Liver (tissue), 3 donors: ENCODE data around the gene SEBOX.

Experiments used
- CTCF ChIP-seq: fragments of 150-350 bp; IDR thresholded peaks from 2 replicates; pipeline ENCODE4 v1.5.1; 2017; ENCODE audit warnings: improper control_type of control experiment, low read depth, low read length; ENCODE audit not compliant: missing input control
- EGR1 ChIP-seq, 2 donors: IDR thresholded peaks; 2 replicates each; pipeline ENCODE4 v1.6.1; 2016 to 2018; ENCODE audit warnings: antibody characterized with exemption in 2 of 2, low read depth in 2 of 2
- HNF4A ChIP-seq, 2 donors: conservative IDR thresholded peaks; 2 replicates each; pipeline ENCODE4 v1.6.1; 2016; ENCODE audit warnings: antibody characterized with exemption in 2 of 2, mild to moderate bottlenecking in 2 of 2
- HNF4G ChIP-seq: IDR thresholded peaks from 2 replicates; pipeline ENCODE4 v1.6.1; 2016; ENCODE audit warnings: antibody characterized with exemption
- JUND ChIP-seq, 2 donors: IDR thresholded peaks; 2 replicates each; pipeline ENCODE4 v1.6.1; 2016; ENCODE audit warnings: antibody characterized with exemption in 2 of 2
- MAX ChIP-seq: IDR thresholded peaks from 2 replicates; pipeline ENCODE4 v1.6.1; 2016; ENCODE audit warnings: antibody characterized with exemption
- NR2F2 ChIP-seq: IDR thresholded peaks from 2 replicates; pipeline ENCODE4 v1.6.1; 2016; ENCODE audit warnings: antibody characterized with exemption
- REST ChIP-seq: IDR thresholded peaks from 2 replicates; pipeline ENCODE4 v1.6.1; 2016; ENCODE audit warnings: antibody characterized with exemption, mild to moderate bottlenecking
- RXRA ChIP-seq, 2 donors: IDR thresholded peaks; 2 replicates each; pipeline ENCODE4 v1.6.1; 2017 to 2018; ENCODE audit warnings: antibody characterized with exemption in 2 of 2, mild to moderate bottlenecking in 1 of 2
- SP1 ChIP-seq: IDR thresholded peaks from 2 replicates; pipeline ENCODE4 v1.6.1; 2018; ENCODE audit warnings: antibody characterized with exemption, mild to moderate bottlenecking
- TAF1 ChIP-seq: conservative IDR thresholded peaks from 2 replicates; pipeline ENCODE4 v1.6.1; 2016; ENCODE audit warnings: antibody characterized with exemption, mild to moderate bottlenecking
- YY1 ChIP-seq: IDR thresholded peaks from 2 replicates; pipeline ENCODE4 v1.6.1; 2016; ENCODE audit warnings: antibody characterized with exemption, mild to moderate bottlenecking
- ZBTB33 ChIP-seq: IDR thresholded peaks from 2 replicates; pipeline ENCODE4 v1.6.1; 2016; ENCODE audit warnings: antibody characterized with exemption
- donor health status: healthy.
- donor health status: healthy.

GRCh38 chr17:28334171-28334570, 30.8 kb downstream of the SEBOX start:
- TF ChIP-seq CTCF (no peak), TAF1 (no peak), JUND (IDR thresholded peaks at IDR 0.05) (no peak), SP1 (no peak), NR2F2 (no peak), ZBTB33 (no peak), MAX (no peak), RXRA (IDR thresholded peaks at IDR 0.05) (no peak), EGR1 (IDR thresholded peaks at IDR 0.05; ENCODE audit: low read depth in 2 of 2) (no peak), YY1 (no peak), HNF4G (no peak), REST (no peak), HNF4A (conservative IDR thresholded peaks at IDR 0.05) (no peak)
